GM18505 (cell line): ENCODE data around the gene MLLT10.

Source experiments
- ATAC-seq: cut with Tn5 transposase; IDR thresholded peaks from one replicate; pipeline ENCODE4 v1.9.1; 2021; ENCODE audit not compliant: unreplicated experiment
- POLR2A ChIP-seq: IDR thresholded peaks from 4 replicates; pipeline ENCODE4 v1.6.1; 2011; ENCODE audit warnings: borderline replicate concordance; ENCODE audit not compliant: insufficient read depth, insufficient read length; ENCODE audit errors: extremely low read depth

MLLT10 gene

GRCh38 chr10:21655236-21655635 lies 121.2 kb downstream of the MLLT10 start:
- TF ChIP-seq POLR2A = no peak
- no peak for ATAC-seq

- no peak for ATAC-seq
- no peak for TF ChIP-seq POLR2A
These were observed 121.7 kb downstream of the MLLT10 start for GRCh38 chr10:21655687-21656086.

DNA sequence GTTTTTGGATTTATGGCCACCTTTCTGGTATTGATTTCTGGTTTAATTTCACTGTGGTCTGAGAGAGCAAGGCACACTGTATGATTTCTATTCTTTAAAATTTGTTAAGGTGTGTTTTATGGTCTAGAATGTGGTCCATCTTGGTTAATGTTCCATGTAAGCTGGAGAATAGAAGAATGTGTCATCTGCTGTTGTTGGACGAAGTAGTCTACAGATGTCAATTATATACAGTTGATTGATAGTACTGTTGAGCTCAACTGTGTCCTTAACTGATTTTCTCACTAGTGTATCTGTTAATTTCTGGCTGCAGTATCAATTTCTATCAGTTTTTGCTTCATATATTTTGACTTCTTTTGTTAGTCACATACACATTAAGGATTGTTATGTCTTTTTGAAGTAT lies 127.1 kb downstream of the MLLT10 start:
- ATAC-seq = no peak
- no peak for TF ChIP-seq POLR2A

DNA sequence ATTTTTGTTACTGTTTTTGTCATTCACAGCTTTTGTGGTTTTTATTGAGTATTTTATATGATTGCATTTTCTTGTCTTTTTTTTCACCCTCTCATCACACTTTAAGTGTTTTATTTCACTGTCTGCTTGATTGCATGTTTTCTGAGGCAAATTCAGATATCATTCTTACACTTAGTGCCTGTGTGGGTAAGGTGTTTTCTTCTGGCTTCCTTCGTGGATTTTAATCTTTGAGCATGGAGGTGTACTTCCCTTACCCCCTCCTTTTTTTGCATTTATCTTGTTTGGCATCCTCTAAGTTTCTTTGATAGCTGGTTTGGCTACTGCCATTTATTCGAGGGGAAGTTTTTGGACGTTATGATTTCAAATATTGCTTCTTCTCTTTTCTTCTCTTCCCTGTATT lies 127.9 kb downstream of the MLLT10 start:
- no peak for TF ChIP-seq POLR2A
- ATAC-seq = no peak

- TF ChIP-seq POLR2A = no peak
- ATAC-seq = no peak
These were observed 128.6 kb downstream of the MLLT10 start for GRCh38 chr10:21662635-21663034.

- no peak for ATAC-seq
These were observed 134.8 kb downstream of the MLLT10 start for GRCh38 chr10:21668831-21669230.

DNA sequence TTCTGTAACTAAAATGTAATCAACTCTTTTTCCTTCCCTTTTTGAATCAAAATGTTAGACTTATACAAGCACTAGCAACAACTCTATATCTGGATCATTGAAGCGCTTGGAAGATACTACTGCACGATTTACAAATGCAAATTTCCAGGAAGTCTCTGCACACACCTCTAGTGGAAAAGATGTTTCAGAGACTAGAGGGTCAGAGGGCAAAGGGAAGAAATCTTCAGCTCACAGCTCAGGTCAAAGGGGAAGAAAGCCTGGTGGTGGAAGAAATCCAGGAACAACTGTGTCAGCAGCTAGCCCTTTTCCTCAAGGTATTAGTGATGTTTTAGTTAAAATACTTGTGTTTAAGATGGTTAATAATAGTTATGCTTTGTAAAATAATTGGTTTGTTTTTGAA lies 136.4 kb downstream of the MLLT10 start:
- no peak for TF ChIP-seq POLR2A
- no peak for ATAC-seq

More at GRCh38 chr10:21668831-21669230, 134.8 kb downstream of the MLLT10 start:
- TF ChIP-seq POLR2A = no peak

DNA sequence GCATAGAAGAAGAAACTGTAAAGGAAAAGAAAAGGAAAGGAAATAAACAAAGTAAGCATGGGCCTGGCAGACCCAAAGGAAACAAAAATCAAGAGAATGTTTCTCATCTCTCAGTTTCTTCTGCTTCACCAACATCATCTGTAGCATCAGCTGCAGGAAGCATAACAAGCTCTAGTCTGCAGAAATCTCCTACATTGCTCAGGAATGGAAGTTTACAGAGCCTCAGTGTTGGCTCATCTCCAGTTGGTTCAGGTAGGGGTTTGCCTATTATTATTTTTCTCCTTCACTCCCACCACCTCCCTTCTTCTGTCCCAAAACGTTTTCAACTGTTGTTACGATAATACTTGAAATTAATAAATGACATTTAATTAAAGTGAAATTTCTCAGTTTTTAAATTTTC lies 139.6 kb downstream of the MLLT10 start:
- no peak for TF ChIP-seq POLR2A

GRCh38 chr10:21675157-21675796 lies 141.2 kb downstream of the MLLT10 start:
- no peak for ATAC-seq
- TF ChIP-seq POLR2A = no peak

More for the DNA sequence above, 139.6 kb downstream of the MLLT10 start:
- no peak for ATAC-seq

DNA sequence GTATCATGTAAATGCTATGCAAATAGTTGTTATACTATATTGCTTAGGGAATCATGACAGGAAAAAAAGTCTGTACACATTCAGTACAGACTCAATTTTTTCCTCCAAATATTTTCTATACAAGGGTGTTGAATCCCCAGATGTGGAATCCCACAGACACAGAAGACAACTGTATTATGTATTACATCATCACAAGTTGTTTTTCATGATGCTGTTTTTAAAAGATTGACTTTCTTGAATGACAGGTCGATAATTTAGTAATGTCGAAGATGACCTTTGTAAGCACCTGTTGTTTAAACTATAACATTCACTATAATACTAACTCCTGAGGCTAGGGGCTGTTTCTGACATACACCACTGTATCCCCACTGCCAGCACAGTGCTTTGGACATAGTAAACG lies 143.5 kb downstream of the MLLT10 start:
- TF ChIP-seq POLR2A = no peak
- no peak for ATAC-seq

- no peak for ATAC-seq
- TF ChIP-seq POLR2A = no peak
These were observed 147.1 kb downstream of the MLLT10 start for GRCh38 chr10:21681156-21681555.

GRCh38 chr10:21687266-21688008 lies 153.4 kb downstream of the MLLT10 start:
- TF ChIP-seq POLR2A = no peak
- no peak for ATAC-seq

GRCh38 chr10:21688009-21688332 lies 153.9 kb downstream of the MLLT10 start:
- no peak for ATAC-seq
- no peak for TF ChIP-seq POLR2A

DNA sequence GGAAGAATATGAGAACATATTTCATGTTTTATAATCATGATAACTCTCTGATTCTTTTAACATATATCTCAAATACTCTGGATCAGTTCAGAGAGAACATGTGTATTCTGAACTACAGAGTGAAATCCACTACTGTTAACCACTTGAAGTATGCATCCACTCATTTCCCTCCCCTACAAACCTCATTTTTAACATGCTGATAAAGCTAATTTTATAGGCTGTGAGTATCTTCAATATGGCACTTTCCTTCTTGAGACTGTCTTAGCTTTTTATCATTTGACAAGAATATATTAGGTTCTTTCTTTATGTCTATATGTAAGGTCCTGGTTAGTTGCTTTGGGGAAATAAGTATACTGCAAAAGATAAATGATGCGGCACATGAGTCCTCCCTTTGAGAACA lies 154.8 kb downstream of the MLLT10 start:
- TF ChIP-seq POLR2A = no peak

More for the DNA sequence above, 154.8 kb downstream of the MLLT10 start:
- no peak for ATAC-seq
